Epidermal melanocyte (primary cell): ENCODE results near the gene CHIC2.
"Not testable (repeated sequence)": the region's sequence is repeated elsewhere in the genome, so short reads cannot be mapped to it uniquely, and the experiment has no call there.

Experiments used
- DNase-seq: peaks from one replicate; pipeline ENCODE4 v3.0.0; 2011; ENCODE audit warnings: low spot score; ENCODE audit not compliant: insufficient read length

CHIC2 gene

DNA sequence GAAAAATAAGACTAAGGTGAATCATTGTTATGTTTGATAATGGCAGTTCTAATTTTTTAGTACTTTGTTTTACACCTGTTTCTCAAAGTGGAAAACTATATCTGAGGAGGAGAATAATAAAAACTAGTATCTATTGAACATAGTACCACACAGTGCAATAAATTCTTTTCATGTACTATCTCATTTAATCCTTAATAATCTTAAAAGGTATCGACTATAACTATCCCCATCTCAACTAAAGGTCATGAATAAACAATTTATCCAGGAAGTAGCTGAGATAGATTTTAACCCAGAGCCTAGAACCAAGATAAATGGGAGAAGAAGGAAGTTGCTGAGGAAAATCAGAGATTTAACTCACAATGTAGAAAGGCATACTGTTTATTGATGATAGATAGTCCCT, 2.5 kb downstream of the CHIC2 start:
- DNase-seq = no peak

- no peak for DNase-seq
These were observed 3.3 kb downstream of the CHIC2 start for GRCh38 chr4:54061067-54061466.

DNA sequence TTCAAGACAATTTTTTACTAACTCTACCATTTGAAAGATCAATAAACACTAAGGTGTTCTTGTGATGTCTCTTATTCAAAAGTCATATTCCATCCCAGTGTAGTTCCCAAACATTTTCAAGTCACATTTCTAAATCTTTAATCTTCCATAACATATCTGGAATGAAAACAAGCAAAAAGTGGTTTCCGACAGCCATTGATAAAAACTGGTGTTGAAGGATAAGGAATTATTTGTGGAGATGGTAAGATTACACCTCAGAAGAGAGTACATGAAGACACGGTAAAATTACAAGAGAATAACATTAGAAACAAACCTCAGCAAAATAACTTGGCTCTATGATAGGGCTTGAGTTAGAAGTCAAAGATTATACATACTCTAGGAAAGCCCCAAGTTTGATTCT, 4.3 kb downstream of the CHIC2 start:
- DNase-seq = no peak

DNA sequence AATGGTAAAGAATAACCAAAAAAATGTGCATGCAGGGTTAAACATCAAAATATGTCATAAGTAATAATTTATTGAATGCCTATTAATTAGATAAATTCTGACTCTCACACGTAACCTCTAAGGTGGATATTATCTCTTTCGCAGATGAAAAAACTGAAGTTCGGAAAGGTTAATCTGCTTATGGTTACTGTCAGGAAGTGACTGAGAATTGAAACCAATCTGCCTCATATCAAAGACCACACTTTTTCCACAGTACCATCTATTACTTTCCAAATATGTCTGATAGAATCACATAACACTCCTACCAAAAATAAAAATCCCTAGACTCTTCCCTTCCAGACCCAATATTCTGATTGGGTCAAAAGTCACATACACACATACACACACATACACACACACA, 6.2 kb downstream of the CHIC2 start:
- DNase-seq = no peak

- no peak for DNase-seq
These were observed 8.0 kb downstream of the CHIC2 start for GRCh38 chr4:54056360-54056759.

DNA sequence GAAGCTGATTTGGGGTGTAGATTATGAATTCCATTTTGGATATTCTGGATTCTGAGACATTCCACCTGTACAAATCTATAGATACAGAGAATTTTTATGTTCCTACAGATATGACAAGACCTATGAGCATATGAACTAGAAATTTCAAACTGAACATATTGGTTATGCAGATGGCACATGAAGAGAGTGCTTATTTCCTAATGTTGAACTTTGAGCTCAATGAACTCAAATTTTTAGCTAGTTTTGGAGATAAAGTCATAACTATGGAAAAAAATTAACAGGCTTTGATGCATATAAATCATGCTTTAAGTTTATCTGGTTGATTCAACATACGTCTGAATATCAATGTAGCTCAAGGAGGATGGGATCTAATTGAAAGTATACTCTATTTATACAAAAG, 8.9 kb downstream of the CHIC2 start:
- DNase-seq = no peak

GRCh38 chr4:54054501-54054900, 9.9 kb downstream of the CHIC2 start:
- DNase-seq = no peak

DNA sequence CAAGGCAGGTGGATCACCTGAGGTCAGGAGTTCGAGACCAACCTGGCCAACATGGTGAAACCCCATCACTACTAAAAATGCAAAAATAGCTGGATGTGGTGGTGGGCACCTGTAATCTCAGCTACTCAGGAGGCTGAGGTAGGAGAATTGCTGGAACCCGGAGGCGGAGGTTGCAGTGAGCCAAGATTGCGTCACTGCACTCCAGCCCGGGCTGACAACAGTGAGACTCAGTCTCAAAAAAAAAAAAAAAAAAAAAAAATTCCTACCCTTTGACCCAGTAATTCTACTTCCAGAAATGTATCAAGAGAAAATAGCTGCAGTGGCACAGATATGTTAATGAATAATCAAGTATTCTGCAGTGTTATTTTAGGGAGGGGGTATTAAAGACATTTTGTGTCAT, 11.1 kb downstream of the CHIC2 start:
- not testable (repeated sequence) for DNase-seq

DNA sequence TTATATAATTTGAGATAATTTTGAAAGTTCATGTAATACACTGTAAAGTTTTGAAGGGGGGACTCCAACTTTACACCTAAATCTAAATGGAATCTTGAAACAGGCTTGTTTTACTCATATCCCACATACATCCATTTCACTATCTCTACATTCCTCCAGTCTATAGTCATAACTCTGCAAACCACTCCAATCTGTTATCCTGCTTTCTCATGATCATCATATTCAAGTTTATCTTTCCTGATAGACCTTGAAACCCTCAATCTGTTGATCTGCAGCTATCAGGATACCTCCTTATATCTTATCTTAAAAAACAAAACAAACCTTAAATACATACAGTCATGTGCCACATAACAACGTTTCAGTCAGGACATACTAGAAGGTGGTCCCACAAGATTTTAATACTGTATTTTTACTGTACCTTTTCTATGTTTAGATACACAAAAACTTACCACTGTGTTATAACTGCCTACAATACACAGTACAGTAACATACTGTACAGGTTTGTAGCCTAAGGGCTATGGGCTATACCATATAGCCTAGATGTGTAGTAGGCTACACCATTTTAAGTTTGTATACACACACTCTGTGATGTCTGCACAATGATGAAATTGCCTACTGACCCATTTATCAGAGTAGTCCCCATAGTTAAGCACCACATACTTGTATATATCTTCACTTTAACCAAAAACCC, 14.0 kb downstream of the CHIC2 start:
- DNase-seq = no peak

DNA sequence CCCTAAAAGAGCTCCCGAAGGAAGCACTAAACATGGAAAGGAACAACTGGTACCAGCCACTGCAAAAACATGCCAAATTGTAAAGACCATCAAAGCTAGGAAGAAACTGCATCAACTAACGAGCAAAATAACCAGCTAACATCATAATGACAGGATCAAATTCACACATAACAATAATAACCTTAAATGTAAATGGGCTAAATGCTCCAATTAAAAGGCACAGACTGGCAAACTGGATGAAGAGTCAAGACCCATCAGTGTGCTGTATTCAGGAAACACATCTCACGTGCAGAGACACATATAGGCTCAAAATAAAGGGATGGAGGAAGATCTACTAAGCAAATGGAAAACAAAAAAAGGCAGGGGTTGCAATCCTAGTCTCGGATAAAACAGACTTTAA, 20.8 kb downstream of the CHIC2 start:
- not testable (repeated sequence) for DNase-seq

DNA sequence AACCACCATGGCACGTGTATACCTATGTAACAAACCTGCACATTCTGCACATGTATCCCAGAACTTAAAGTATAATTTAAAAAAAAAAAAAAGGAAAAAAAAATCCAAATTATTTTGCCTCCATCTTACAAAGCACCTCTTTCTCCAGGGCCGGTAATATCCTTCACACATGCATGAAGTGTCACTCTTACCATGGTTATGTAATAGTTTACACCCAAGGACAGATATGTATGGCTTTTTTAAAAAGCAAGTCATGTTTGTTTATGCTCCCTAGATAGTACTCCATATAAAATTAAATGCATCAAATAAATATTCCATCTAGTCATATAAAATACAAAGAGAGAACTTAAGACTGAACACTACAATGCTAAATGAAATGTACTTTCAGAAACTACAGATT, 22.5 kb downstream of the CHIC2 start:
- DNase-seq = no peak

GRCh38 chr4:54041100-54041499, 23.3 kb downstream of the CHIC2 start:
- DNase-seq = no peak

GRCh38 chr4:54038056-54038455, 26.3 kb downstream of the CHIC2 start:
- DNase-seq = no peak

DNA sequence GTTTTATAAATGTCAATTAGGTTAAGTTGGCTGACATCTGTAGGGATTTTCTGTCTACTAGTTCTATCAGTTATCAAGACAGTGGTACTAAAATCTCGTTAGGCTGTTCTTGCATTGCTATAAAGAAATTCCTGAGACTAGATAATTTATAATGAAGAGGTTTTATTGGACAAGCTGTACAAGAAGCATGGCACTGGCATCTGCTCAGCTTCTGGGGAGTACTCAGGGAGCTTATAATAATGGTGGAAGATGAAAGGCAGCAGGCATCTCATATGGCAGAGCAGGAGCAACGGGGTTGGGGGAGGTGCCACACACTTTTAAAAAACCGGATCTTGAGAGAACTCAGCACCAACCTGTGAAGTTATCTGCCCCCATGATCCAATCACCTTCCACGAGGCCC, 28.2 kb downstream of the CHIC2 start:
- no peak for DNase-seq

DNA sequence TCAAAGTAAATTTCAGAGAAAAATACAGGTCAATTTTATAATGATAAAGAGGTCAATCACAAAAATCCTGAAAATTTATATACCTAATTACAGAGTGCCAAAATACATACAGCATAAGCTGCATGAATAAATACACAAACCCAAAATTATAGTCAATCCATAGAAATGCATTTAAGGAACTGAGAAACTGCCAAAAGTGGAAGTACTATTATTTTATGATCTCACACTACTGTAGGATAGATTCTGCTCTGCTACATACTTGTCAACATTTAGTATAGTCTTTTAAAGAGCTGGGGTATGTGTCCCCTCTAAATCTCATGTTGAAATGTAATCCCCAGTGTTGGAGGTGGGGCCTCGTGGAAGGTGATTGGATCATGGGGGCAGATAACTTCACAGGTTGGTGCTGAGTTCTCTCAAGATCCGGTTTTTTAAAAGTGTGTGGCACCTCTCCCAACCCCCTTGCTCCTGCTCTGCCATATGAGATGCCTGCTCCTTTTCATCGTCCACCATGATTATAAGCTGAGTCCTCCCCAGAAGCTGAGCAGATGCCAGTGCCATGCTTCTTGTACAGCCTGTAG, 31.8 kb downstream of the CHIC2 start:
- no peak for DNase-seq

- no peak for DNase-seq
These were observed 37.1 kb downstream of the CHIC2 start for GRCh38 chr4:54027311-54027710.

DNA sequence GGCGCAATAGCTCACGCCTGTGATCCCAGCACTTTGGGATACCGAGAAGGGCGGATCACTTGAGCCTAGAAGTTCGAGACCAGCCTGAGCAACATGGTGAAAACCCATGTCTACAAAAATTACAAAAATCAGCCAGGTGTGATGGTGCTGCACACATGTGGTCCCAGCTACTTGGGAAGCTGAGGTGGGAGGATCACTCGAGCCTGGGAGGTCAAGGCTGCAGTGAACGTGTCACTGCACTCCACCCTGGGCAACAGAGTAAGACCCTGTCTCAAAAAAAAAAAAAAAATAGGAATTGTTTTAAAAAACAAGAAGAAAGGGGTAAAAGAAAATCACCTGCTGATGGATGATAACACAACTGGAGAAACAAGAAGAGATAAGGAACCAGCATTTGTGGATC, 38.8 kb downstream of the CHIC2 start:
- DNase-seq = no peak

GRCh38 chr4:54023019-54023418, 41.4 kb downstream of the CHIC2 start:
- not testable (repeated sequence) for DNase-seq

- no peak for DNase-seq
These were observed 46.4 kb downstream of the CHIC2 start for GRCh38 chr4:54017974-54018373.

DNA sequence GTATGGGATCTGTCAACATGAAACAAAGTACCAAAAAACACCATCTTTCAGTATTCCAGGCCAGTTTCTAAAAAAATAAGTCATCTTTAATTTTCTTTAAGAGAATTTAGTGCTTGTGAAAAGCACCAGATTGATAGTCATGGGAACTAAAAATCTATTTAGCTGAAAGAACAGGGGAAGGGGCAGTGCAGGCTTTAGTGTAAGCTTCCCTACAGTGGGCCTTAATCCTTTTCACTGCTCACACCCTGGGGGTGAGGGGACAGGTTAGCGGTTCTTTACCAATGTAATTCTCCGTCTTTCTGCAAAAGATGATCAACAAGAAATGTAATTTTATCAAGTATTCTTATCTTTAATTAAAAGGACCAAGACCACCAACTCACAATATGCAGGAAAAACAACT, 47.1 kb downstream of the CHIC2 start:
- DNase-seq = no peak

GRCh38 chr4:54016504-54016903, 47.9 kb downstream of the CHIC2 start:
- no peak for DNase-seq

GRCh38 chr4:54015423-54016030, 48.9 kb downstream of the CHIC2 start:
- no peak for DNase-seq

GRCh38 chr4:54014666-54015160, 49.7 kb downstream of the CHIC2 start:
- no peak for DNase-seq
